ENCODE measurements around the gene SPATA19. TPM values are rescaled to one million over a fixed set of nuclear protein-coding genes. Genes with fewer than 3 reads are reported as not detected.
A peak's percentile ranks its signal among the peaks of the same experiment; 100 is the strongest.
"Not testable (repeated sequence)": the region's sequence is repeated elsewhere in the genome, so short reads cannot be mapped to it uniquely, and the experiment has no call there.

The SPATA19 gene
- total RNA-seq, 1 donor from 2014 or later, result not detected

- H3K4me3 ChIP-seq, result no peak overlapping the region
- H3K4me1 ChIP-seq, result no peaks in the 10 kb centered on the region
- intact Hi-C loops (cut with DNase I), result no loop called here
- no peak for DNase-seq (ENCODE audit: extremely low spot score in 2 of 2)
- H3K36me3 ChIP-seq, result no peaks in the 10 kb centered on the region
- H3K27me3 ChIP-seq, result no peaks in the 10 kb centered on the region
- H3K27ac ChIP-seq, result no peak overlapping the region
- H3K9me3 ChIP-seq, result no peaks in the 10 kb centered on the region
- no peak for TF ChIP-seq POLR2A (IDR thresholded peaks at IDR 0.05)
Observed at GRCh38 chr11:133867456-133867855, 22.1 kb upstream of the SPATA19 start.

- Histone ChIP-seq H3K36me3 (no peaks in the 10 kb centered on the region), H3K27me3 (no peaks in the 10 kb centered on the region), H3K27ac (no peak overlapping the region), H3K4me3 (no peak overlapping the region), H3K9me3 (no peaks in the 10 kb centered on the region), H3K4me1 (no peaks in the 10 kb centered on the region)
- DNase-seq (ENCODE audit: extremely low spot score in 2 of 2), result no peak
- no peak for TF ChIP-seq POLR2A (IDR thresholded peaks at IDR 0.05)
- TF ChIP-seq CTCF (IDR thresholded peaks at IDR 0.05), result no peak
- TF ChIP-seq POLR2AphosphoS5 (IDR thresholded peaks at IDR 0.05; ENCODE audit: insufficient read depth in 1 of 2, low read depth in 1 of 2), result no peak
- intact Hi-C loops (cut with DNase I), result no loop called here
Observed at GRCh38 chr11:133865466-133865865, 20.2 kb upstream of the SPATA19 start.

GRCh38 chr11:133864756-133865155, 19.4 kb upstream of the SPATA19 start:
- Histone ChIP-seq H3K36me3 (no peaks in the 10 kb centered on the region), H3K27me3 (no peaks in the 10 kb centered on the region), H3K4me1 (no peaks in the 10 kb centered on the region), H3K9me3 (no peaks in the 10 kb centered on the region), H3K27ac (no peak overlapping the region), H3K4me3 (no peak overlapping the region)
- no peak for DNase-seq (ENCODE audit: extremely low spot score in 2 of 2)
- intact Hi-C loops (cut with DNase I), result no loop called here
- no peak for TF ChIP-seq CTCF (IDR thresholded peaks at IDR 0.05)
- no peak for TF ChIP-seq POLR2AphosphoS5 (IDR thresholded peaks at IDR 0.05; ENCODE audit: insufficient read depth in 1 of 2, low read depth in 1 of 2)
- TF ChIP-seq POLR2A (IDR thresholded peaks at IDR 0.05), result no peak

GRCh38 chr11:133860151-133860550, 14.8 kb upstream of the SPATA19 start:
- Histone ChIP-seq H3K9me3 (no peaks in the 10 kb centered on the region), H3K27ac (no peak overlapping the region), H3K4me1 (no peaks in the 10 kb centered on the region), H3K27me3 (no peaks in the 10 kb centered on the region), H3K36me3 (no peaks in the 10 kb centered on the region), H3K4me3 (no peak overlapping the region)
- TF ChIP-seq POLR2A (IDR thresholded peaks at IDR 0.05), result no peak
- TF ChIP-seq CTCF (IDR thresholded peaks at IDR 0.05), result no peak
- no peak for TF ChIP-seq POLR2AphosphoS5 (IDR thresholded peaks at IDR 0.05; ENCODE audit: insufficient read depth in 1 of 2, low read depth in 1 of 2)
- DNase-seq (ENCODE audit: extremely low spot score in 2 of 2), result no peak
- intact Hi-C loops (cut with DNase I), result no loop called here

GRCh38 chr11:133854330-133854960, 9.1 kb upstream of the SPATA19 start:
- H3K27me3 ChIP-seq; H3K4me3 ChIP-seq; intact Hi-C loops (cut with DNase I); H3K4me1 ChIP-seq; H3K27ac ChIP-seq; H3K9me3 ChIP-seq; DNase-seq (ENCODE audit: extremely low spot score in 2 of 2); H3K36me3 ChIP-seq: not testable (repeated sequence)

- H3K27me3 ChIP-seq, result no peaks in the 10 kb centered on the region
- H3K4me1 ChIP-seq, result no peaks in the 10 kb centered on the region
- no peaks in the 10 kb centered on the region for H3K9me3 ChIP-seq
- no peak for TF ChIP-seq POLR2A (IDR thresholded peaks at IDR 0.05)
- TF ChIP-seq POLR2AphosphoS5 (IDR thresholded peaks at IDR 0.05; ENCODE audit: insufficient read depth in 1 of 2, low read depth in 1 of 2), result no peak
- TF ChIP-seq CTCF (IDR thresholded peaks at IDR 0.05), result no peak
- no peak overlapping the region for H3K27ac ChIP-seq
- no peaks in the 10 kb centered on the region for H3K36me3 ChIP-seq
- DNase-seq (ENCODE audit: extremely low spot score in 2 of 2), result peak; percentile 52 to 74
- intact Hi-C loops (cut with DNase I), result no loop called here
- no peak overlapping the region for H3K4me3 ChIP-seq
Observed at GRCh38 chr11:133844217-133844616, 1.1 kb downstream of the SPATA19 start.
